Inflammatory macrophage (primary cell): Measurements from ENCODE around the gene LDLRAD3.

ENCODE experiments used
- DNase-seq, 2 donors: peaks; one replicate each; pipeline ENCODE4 v3.0.0-alpha.2; 2020 to 2022

LDLRAD3 gene

GRCh38 chr11:36077886-36078685 lies 134.2 kb downstream of the LDLRAD3 start:
- peak in 1 of 2 donors; percentile 11 for DNase-seq

- no peak for DNase-seq
These were observed 134.8 kb downstream of the LDLRAD3 start for GRCh38 chr11:36078686-36079055.

GRCh38 chr11:36079878-36080675 lies 136.2 kb downstream of the LDLRAD3 start:
- DNase-seq, result no peak

GRCh38 chr11:36081274-36081945 lies 137.5 kb downstream of the LDLRAD3 start:
- no peak for DNase-seq

GRCh38 chr11:36086366-36086765 lies 142.5 kb downstream of the LDLRAD3 start:
- no peak for DNase-seq

GRCh38 chr11:36088266-36088972 lies 144.6 kb downstream of the LDLRAD3 start:
- no peak for DNase-seq

- no peak for DNase-seq
These were observed 146.1 kb downstream of the LDLRAD3 start for GRCh38 chr11:36089920-36090319.

GRCh38 chr11:36090356-36091109 lies 146.7 kb downstream of the LDLRAD3 start:
- DNase-seq, result peak in 1 of 2 donors; percentile 14

- DNase-seq, result no peak
These were observed 147.5 kb downstream of the LDLRAD3 start for GRCh38 chr11:36091256-36091811.

- DNase-seq, result no peak
These were observed 148.6 kb downstream of the LDLRAD3 start for GRCh38 chr11:36092314-36093030.

GRCh38 chr11:36093548-36093947 lies 149.7 kb downstream of the LDLRAD3 start:
- DNase-seq, result no peak

GRCh38 chr11:36094164-36094563 lies 150.3 kb downstream of the LDLRAD3 start:
- no peak for DNase-seq

- no peak for DNase-seq
These were observed 151.9 kb downstream of the LDLRAD3 start for GRCh38 chr11:36095716-36096115.

- no peak for DNase-seq
These were observed 153.4 kb downstream of the LDLRAD3 start for GRCh38 chr11:36097219-36097650.

GRCh38 chr11:36098087-36098486 lies 154.2 kb downstream of the LDLRAD3 start:
- no peak for DNase-seq

GRCh38 chr11:36098853-36099375 lies 155.1 kb downstream of the LDLRAD3 start:
- no peak for DNase-seq

- no peak for DNase-seq
These were observed 157.6 kb downstream of the LDLRAD3 start for GRCh38 chr11:36101466-36101865.

- no peak for DNase-seq
These were observed 159.0 kb downstream of the LDLRAD3 start for GRCh38 chr11:36102868-36103267.

- no peak for DNase-seq
These were observed 160.2 kb downstream of the LDLRAD3 start for GRCh38 chr11:36103933-36104530.

GRCh38 chr11:36104660-36104992 lies 160.8 kb downstream of the LDLRAD3 start:
- no peak for DNase-seq
